CD4-positive, alpha-beta T cell treated with Interleukin-6 at 100 ng/mL for 8 hours (primary cell): ENCODE measurements around the gene KNDC1.
"Not testable (repeated sequence)": the region's sequence is repeated elsewhere in the genome, so short reads cannot be mapped to it uniquely, and the experiment has no call there.

Experiments
- DNase-seq: peaks from one replicate; pipeline ENCODE4 v3.0.0-alpha.2; 2020; ENCODE audit warnings: mixed read lengths, low spot score

The KNDC1 gene, protein sequence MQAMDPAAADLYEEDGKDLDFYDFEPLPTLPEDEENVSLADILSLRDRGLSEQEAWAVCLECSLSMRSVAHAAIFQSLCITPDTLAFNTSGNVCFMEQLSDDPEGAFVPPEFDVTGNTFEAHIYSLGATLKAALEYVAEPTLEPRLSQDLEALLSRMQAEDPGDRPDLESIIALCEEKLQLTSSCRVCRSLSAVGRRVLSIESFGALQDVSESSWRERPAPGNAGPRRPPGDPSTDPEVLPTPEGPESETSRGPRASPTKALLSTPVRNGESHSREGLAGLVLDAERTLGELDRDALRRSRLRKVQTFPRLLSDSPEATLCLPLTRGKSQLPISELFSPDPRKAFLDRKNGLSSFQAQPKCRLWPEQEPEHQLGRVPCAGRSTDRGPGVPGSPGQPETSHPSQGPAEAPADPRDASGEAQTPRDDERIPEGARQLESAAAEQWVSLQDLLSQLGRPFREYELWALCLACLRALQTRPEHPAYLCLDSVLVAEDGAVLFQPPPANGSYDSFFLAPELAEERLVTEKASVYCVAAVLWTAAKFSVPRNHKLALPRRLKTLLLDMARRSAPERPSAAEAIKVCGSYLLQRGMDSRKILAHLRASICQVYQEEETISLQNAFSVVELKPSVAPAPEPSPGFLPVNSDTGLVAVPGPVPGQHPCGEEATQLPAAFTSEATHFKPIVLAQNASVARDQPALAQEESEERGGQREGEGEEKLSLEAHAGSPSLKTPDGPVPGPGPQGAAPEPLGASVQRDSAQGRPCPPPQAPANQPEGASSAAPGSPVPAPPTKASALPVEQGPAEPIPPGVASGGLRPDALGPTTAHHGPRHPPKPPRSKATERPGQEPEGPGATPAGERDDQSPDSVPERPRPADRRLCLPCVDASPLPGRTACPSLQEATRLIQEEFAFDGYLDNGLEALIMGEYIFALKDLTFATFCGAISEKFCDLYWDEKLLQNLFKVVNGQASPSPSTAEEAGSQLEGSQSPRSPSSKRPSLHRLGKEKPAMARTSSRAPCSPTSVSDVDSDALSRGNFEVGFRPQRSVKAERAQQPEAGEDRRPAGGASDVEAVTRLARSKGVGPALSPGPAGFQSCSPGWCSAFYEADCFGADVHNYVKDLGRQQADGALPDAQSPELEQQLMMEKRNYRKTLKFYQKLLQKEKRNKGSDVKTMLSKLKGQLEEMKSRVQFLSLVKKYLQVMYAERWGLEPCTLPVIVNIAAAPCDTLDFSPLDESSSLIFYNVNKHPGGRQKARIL (N-terminal part only)

DNA sequence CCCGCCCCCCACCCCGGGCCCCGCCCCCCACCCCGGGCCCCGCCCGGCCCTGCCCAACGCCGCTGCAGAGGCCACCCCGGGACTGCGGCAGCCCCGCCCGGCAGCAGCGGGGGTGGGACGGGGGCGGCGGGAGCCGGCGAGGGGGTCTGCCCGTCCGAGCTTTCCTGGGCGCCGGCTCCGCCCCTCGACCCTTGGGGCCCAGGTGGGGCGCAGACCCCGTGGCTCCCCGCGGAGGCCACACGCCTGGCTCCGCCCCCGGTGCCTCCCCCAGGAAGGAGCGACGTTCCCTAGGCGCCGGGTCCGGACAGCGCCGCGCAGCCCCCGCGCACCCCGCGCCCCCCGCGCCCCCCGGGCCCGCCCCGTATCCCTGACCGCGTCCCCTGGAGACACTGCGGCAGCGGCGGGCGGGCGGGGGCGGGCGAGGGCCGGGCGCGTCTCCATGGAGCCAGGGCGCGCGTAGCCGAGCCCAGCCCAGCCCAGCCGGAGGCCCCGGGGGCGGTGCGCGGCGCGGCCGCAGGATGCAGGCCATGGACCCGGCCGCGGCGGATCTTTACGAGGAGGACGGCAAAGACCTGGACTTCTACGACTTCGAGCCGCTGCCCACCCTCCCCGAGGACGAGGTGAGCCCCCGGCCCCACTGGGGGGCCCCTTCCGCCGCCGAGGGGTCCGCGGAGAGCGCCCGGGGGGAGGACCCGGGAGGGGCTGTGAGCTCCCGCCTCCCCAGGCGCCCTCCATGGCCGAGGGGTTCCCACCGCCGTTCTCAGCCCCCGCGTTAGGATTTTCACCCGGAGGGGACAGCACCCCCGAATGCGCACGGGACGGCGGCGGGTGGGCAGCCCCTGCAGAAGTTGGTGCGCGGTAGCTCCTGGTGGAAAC lies at the start of gene KNDC1:
Gene KNDC1, plus strand, starts transcription at position 270 of the 876 bp plus-strand sequence. Its CDS starts 249 bp downstream, at position 519.
- DNase-seq: no peak

DNA sequence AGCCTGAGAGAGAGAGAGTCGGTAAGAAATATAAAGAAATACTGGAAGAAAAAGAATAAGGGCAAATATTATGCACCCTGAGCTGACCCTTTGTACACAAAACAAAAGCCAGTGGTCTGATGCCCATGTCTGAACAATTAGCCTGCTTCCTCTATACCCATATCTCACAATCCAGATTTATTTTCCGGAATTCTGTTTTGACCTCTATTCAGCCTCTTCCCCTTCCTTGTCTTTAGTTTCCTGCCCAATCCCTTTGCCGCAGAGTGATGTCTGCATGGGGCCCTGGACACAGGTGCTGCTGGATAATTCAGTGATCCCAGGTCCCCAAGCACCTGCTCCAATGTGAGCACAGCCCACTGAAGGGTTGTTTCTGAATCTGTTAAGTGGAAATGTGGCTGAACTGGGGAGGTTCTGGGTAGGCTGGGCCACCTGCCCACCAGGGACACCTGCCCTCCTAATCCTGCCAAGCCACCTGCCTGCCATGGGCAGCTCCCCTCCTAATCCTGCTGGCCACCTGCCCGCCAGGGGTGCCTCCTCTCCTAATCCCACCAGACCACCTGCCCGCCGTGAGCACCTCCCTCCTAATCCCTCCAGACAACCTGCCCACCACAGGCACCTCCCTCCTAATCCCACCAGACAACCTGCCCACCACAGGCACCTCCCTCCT lies 49.3 kb upstream of the KNDC1 start:
- no peak for DNase-seq

DNA sequence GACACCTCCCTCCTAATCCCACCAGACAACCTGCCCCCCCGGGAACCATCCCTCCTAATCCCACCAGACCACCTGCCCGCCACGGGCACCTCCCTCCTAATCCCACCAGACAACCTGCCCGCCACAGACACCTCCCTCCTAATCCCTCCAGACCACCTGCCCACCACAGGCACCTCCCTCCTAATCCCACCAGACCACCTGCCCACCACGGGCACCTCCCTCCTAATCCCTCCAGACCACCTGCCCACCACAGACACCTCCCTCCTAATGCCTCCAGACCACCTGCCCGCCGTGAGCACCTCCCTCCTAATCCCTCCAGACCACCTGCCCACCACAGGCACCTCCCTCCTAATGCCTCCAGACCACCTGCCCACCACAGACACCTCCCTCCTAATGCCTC lies 48.4 kb upstream of the KNDC1 start:
- not testable (repeated sequence) for DNase-seq

DNA sequence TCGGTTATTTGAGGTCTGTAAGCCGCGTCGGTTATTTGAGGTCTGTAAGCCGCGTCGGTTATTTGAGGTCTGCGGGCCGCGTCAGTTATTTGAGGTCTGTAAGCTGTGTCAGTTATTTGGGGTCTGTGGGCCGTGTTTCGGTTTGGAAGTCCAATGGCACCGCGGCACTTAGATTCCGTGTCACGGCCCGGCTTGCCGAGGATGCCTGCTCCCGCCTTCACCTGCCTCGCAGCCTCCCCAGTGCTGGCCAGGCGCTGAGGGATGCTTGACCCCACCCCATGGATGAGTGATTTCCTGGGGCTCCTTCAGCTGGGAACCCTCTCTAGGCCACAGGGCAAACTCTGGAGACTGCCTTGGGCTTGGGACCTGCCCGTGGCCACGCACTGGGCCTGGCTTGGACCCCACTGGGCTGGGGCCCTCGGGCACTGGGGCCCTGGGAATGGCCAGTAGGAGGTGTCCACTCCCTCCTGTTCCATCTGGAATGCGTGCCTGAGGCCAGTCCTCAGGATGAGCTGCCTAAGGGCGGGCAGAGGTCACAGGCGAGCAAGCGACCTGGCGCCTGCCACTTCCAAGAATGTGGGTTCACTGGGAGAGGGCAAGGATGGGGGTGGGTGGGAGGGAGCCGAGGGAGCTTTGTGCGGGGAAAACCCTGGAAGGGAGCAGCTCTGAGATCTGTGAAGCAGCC lies 46.7 kb upstream of the KNDC1 start:
- DNase-seq: no peak

DNA sequence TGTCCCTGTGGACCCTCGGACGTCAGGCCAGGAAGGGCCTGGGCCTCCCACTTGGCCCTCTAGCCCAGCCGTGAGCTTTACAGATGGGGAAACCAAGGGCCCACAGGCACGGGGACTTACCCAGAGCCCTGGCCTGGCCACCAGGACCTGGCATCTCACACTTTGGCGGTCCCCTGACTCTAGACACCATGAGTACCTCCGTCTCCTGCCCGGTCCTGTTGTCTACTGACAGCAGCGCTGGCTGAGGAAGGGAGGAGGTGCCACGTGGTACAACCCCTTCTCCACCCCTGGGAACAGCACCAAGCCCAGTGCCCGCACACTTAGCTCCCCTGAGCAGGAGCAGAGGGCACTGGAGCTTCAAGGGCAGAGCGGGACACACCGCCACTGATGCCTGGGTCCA lies 46.2 kb upstream of the KNDC1 start:
- DNase-seq: no peak

DNA sequence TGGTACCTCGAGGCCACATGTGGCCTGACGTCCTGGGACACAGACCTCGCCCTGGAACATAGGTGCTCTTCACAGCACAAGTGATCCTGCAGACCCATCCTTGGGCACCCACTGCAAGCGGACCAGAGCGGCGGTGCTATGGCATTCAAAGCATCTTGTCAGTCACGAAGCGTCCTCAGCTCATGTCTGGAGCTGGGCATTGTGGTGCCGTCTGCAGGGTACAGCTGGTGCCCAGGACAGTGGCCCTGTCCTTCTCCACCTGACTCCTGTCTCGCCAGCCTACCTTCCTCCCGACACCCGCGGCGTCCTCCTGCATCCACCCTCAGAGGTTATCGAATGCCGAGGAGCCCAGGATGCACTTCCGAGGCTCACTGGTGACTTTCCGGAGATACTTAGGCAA lies 45.8 kb upstream of the KNDC1 start:
- DNase-seq: no peak

DNA sequence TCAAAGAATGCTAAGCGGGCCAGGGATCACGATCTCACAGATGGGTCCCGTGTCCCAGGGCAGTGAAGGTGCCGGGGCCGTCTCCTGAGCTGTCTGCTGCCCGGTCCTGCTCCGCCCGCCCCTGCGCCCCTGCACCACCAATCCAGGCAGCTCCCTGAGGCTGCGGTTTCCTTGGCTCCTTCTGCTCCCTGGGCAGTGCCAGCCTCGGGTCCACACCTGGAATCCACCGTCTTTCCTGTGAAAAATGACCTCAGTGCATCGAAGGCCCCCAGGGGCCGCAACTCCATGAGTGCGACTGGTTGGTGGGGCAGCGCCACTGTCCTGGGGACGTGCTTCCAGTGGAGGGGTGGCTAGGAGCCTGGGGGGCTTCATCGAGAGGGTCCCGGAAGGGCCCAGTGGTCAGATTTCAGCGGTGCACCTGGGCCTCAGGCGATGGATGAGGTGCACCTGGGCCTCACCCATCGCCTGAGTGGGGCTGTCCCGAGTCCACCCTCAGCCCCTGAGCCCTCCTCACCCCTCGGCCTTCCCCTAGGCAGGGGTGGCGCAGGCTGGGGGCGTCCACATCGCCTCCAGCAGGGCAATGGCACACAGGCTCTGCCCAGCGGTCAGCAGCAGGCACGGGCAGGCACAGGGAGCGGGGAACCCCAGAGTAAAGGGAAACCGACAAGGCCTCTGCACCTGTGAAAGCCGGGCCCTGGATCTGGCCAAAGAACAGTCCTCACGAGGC lies 45.1 kb upstream of the KNDC1 start:
- DNase-seq: no peak

DNA sequence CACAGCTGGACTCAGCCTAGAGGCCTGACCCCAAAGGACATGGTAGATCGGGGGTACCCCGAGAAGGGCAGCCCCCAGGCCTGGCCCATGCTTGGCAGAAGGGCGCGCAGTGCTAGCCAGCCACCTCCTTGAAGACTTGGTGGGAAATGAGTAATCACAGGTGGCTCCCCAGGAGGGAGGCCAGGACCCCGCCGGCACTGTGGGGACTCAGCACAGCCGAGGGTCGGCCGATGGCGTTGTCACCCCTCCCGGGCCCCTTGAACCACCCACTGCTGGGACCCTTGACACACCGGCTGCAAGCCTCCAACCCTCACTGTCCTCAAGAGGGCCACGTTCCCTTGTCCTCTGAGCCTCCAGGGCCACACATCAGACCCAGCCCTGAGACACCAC lies 44.6 kb upstream of the KNDC1 start:
- no peak for DNase-seq

DNA sequence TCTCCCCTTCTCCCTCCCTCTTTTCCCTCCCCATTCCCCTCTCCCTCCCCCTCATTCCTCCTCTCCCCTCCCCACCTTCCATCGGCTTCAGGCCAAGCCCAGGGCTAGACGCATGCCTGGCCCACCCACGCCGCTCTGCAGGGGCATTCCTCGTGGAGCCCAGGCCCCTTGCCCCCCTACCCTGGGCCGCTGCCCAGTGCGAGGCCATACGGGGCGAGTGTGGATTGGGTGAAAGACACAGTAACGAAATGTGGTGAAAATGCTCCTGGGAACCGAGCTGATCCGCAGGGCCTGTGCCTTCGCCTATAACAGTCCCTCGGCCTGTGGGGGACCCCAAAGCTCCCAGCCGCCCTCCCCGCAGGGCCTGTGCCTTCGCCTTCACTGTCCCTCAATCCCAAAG lies 44.0 kb upstream of the KNDC1 start:
- DNase-seq: no peak

DNA sequence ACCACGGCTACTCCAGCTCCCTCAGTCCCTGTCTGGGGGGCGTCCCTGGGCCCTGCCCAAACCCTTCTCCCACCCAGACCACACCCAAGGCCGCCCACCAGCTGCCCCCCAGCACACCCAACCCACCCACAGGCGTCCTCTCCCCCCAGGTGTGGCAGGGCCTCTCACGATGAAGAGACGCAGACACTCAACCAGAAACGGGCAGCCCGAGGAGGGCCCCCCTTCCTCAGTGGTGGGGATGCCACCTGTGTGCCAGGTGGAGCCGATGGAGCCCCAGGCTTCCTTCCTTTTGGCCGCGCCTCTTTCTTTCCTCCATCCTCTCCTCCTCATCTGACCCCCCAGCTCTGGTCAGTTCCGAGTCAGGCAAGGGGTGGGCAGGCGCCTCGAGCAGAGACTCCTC lies 43.6 kb upstream of the KNDC1 start:
- DNase-seq: no peak

DNA sequence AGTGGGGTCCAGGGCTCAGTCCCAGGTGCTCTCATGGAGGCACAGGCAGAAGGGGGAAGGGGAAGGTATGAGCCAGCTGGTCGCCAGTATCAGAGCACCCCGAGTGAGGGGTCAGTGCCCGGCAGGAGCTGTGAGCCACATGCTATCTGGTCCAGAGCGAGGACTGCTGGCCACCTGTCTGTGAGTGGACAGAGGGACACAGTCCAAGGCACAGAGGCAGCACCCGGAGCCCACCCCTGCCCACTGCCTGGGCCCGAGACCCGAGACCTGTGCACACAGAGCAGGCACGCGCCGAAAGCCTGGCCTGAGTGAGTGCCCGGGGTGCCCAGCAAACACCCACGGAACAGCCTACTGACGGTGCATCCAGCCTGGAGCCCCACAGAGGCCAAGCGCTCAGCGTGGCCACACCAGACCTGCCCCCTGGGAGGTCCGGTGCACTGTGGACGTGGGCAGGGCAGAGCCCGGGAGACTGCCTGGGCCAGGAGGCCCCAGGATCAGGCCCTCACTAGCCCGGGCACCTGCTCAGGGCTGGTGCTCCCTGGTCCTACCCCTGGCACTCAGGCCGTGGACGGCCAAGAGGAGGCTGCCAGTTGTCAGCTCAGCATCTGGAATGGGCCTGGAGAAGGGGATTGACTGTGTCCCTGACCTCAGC lies 42.9 kb upstream of the KNDC1 start:
- DNase-seq: no peak

DNA sequence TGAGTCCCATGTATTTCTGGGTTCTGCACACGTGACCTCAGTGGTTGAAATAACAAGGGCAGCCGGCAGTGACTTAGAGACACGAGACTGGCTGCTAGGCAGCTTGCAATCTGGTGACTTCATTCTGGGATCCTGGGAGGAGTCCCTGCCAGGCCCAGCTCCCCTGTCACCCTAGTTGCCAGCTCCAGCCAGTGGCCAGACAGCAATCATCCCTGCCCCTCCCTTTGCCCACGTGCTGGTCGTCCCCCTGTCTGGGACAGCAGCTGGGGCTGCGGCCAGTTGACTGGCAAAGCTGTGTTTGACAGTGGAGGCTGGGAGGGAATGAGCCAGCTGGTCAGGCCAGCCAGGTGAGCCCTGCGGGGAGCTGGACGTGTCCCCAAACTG lies 42.3 kb upstream of the KNDC1 start:
- no peak for DNase-seq

DNA sequence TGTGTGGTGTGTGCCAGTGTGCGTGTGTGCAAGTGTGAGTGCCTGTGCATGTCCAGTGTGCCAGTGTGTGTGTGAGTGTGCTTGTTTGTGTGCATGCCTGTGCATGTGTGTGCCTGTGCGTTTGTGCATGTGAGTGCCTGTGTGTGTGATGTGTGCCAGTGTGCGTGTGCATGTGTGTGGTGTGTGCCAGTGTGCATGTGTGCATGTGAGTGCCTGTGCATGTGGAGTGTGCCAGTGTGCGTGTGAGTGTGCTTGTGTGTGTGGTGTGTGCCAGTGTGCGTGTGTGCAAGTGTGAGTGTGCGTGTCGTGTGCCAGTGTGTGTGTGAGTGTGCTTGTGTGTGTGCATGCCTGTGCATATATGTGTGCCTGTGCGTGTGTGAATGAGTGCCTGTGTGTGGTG lies 38.5 kb upstream of the KNDC1 start:
- DNase-seq: no peak

DNA sequence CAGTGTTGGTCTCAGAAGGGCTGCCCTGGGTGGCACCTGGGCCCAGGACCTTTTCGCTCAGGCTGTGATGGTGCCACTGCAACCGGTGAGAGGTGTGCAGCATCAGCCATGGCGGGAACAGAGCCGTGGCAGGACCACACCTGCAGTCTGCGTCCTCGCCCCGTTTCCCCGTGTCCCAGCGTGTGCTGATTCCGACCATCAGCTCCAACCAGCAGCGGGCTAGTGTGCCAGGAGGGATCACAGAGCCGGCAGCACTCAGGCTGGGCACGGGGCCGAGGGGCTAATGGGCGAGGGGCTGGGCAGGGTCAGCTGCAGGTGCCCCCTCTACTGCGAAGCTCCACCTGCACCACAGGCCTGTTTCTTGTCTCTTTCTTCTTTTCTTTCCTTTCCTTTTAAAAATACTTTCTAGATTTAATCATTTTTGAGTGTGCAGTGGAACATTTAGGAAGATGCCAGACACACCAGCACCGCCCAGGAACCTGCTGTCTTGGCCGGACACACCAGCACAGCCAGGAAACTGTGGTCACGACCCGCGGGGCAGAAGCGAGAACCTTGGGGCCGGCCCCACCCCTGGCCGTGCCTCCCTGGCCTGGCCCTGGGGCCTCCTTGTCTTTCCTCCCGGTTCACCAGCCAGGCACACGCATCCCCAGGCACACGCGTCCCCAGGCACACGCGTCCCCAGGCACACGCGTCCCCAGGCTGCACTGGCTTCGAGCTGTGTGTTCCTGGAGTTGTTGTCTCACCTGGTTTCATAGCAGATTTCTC lies 37.7 kb upstream of the KNDC1 start:
- no peak for DNase-seq

DNA sequence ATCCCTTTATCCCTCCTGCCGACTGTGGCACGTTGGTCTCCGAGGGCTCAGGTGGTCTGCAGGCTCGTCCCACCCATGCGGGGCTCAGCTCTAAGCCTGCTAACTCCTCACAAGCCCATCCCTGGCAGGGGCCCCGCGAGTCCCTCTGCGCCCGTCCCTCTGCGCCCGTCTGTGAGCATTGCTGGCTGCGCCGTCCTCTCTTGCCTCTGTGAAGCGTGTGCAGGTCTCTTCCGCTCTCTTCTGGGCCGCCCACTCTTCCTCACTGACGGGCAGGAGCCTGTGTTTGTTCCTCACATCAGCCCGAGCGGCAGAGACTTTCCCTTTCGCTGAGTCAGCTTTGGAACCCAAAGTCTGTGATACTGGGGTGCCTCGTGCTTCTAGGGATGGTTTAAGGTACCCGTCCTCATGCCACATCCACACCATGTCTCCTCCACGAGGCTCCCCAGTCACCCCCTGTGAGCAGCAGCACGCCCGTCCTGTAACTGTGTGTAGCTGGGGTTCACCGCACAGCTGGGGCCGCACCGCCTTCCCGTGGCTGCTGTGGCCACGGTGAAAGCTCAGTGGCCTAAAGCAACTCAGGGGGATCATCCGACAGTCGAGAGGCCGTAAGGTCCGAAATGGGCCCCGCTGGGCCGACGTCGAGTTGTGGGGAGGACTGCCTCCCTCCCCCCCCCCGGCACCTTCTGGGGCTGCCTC lies 36.8 kb upstream of the KNDC1 start:
- DNase-seq: no peak

DNA sequence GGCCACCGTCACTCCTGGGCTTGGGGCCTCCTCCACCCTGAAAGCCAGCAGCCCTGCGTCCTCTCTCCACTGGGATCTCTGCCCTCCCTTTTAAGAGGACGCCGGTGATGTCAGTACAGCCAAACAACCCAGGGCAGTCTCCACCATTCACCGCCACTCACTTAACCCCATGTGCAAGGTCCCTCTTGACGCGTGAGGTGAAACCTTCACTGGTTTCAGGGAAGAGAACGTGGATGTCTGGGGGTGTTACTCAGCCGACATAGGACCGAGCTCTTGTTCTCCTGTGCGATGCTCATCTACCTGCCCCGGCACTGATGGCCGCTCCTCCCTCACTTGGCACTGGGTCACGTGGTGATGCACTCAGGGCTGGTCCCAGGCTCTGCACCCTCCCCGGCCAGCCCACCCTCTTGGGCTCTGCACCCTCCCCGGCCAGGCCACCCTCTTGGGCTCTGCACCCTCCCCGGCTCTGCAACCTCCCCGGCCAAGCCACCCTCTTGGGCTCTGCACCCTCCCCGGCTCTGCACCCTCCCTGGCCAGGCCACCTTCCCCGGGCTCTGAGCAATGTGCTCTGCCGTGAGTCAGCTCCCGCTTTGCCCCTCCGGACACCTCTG lies 36.2 kb upstream of the KNDC1 start:
- DNase-seq: no peak
